Measurements from ENCODE around the gene CROCC.

- TF ChIP-seq CTCF (IDR thresholded peaks at IDR 0.05) = no peak
- no peak for TF ChIP-seq POLR2A (IDR thresholded peaks at IDR 0.05)
Measured at GRCh38 chr1:17014671-17015567, 93.2 kb downstream of the CROCC start.

Data from thyroid gland (tissue), 4 donors.